Lower leg skin (tissue), 4 donors: ENCODE results near the gene RFX2. TPM values are rescaled to one million over a fixed set of nuclear protein-coding genes. Genes with fewer than 3 reads are reported as not detected.
"Not testable (repeated sequence)": the region's sequence is repeated elsewhere in the genome, so short reads cannot be mapped to it uniquely, and the experiment has no call there.

Source experiments
- DNase-seq, 2 donors: peaks; one replicate each; pipeline ENCODE4 v3.0.0-alpha.2; 2019; ENCODE audit warnings: low spot score in 2 of 2
- H3K4me3 ChIP-seq: fragments of 200-600 bp; sonication (generic); 2 replicates; pipeline ENCODE4 v1.5.1; 2017; ENCODE audit warnings: mild to moderate bottlenecking, low read depth; ENCODE audit not compliant: poor library complexity, severe bottlenecking
- POLR2A ChIP-seq, 2 donors: fragments of 450-650 bp; IDR thresholded peaks; one replicate each; pipeline ENCODE4 v1.6.1; 2016 to 2017; ENCODE audit warnings: antibody characterized with exemption in 2 of 2, mild to moderate bottlenecking in 1 of 2, moderate library complexity in 1 of 2
- WGBS, 2 donors: methylation state at CpG; one replicate each; pipeline ENCODE4 v1.1.5; 2018; 5-methylcytosine and 5-hydroxymethylcytosine counted together
- intact Hi-C: fragments of 100-400 bp; cut with DNase I; formaldehyde crosslinking; loops from one replicate; pipeline ENCODE4 v1.15.0; 2023; ENCODE audit warnings: low total_unique reads
- total RNA-seq, 4 donors: library from RNA; depleted of rRNA; stranded (reverse); fragments of >200 nt; gene quantifications; one replicate each; pipeline ENCODE4 v1.1.0, GENCODE V29; 2016
- TF ChIP-seq, protein P1 (sequence below), 3 donors: fragments of 450-650 bp; IDR thresholded peaks; one replicate each; pipeline ENCODE4 v1.5.1; 2016; ENCODE audit warnings: antibody characterized with exemption in 3 of 3, mild to moderate bottlenecking in 3 of 3, moderate library complexity in 2 of 3

RFX2 gene
- total RNA-seq, 4 donors from 2014 or later: 19.6 to 28.7 (median 25.8) TPM

DNA sequence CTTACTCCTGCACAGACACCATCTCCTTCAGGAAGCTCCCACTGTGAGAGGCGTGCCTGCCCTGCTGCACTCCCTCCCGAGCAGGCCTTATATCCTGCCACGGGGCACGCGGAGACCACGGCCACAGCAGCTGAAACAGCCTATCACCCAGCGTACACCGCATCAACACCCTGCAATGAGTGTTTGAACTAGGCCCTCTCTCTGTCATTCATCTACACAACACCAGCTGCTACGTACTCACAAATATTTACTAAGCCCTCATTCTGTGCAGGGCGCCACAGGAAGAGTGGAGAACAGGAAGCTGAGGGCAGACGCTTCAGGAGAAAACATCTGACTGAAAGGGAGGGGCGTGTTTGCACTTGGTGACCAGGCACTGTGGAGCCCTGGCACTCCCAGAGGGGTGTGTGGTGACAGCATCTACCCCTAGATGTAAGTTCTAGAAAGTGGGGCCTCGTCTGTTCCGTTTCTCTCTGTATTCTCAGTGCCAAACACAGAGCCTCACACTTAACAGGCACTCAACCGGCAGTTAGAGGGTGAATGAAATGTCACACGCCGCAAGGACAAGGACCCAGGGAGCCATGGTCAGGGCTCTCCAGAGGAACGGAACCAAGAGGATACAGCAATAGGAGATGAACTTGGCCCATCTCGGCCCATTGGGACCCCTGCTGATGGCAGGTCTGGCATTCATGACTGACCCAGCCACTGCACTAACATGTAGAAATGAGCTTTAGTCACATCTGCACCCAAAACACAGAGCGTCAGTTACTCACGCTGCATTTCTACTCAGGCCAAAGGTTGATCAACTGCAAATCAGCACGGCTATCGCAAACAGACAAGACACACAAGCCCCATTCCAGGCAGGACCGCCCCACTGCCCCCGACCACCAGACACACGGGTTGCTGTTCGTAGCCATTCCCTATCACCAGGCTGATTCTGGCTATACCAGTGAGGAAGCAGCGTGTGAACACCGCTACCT, 148.0 kb downstream of the RFX2 start:
- intact Hi-C loops: no loop called here
- DNase-seq: peak in 1 of 2 donors; percentile 60
- WGBS, 2 donors: 53 to 73% methylated on average over 29 of the region's 29 CpGs
- no peak overlapping the region for H3K4me3 ChIP-seq
- TF ChIP-seq, protein P1, sequence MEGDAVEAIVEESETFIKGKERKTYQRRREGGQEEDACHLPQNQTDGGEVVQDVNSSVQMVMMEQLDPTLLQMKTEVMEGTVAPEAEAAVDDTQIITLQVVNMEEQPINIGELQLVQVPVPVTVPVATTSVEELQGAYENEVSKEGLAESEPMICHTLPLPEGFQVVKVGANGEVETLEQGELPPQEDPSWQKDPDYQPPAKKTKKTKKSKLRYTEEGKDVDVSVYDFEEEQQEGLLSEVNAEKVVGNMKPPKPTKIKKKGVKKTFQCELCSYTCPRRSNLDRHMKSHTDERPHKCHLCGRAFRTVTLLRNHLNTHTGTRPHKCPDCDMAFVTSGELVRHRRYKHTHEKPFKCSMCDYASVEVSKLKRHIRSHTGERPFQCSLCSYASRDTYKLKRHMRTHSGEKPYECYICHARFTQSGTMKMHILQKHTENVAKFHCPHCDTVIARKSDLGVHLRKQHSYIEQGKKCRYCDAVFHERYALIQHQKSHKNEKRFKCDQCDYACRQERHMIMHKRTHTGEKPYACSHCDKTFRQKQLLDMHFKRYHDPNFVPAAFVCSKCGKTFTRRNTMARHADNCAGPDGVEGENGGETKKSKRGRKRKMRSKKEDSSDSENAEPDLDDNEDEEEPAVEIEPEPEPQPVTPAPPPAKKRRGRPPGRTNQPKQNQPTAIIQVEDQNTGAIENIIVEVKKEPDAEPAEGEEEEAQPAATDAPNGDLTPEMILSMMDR (IDR thresholded peaks at IDR 0.05): no peak
- TF ChIP-seq POLR2A (IDR thresholded peaks at IDR 0.05): no peak

- H3K4me3 ChIP-seq, DNase-seq, intact Hi-C loops: not testable (repeated sequence)
- 68 to 81% methylated on average over 6 of the region's 6 CpGs for WGBS, 2 donors
Measured at GRCh38 chr19:5961641-5961968, 148.7 kb downstream of the RFX2 start.

DNA sequence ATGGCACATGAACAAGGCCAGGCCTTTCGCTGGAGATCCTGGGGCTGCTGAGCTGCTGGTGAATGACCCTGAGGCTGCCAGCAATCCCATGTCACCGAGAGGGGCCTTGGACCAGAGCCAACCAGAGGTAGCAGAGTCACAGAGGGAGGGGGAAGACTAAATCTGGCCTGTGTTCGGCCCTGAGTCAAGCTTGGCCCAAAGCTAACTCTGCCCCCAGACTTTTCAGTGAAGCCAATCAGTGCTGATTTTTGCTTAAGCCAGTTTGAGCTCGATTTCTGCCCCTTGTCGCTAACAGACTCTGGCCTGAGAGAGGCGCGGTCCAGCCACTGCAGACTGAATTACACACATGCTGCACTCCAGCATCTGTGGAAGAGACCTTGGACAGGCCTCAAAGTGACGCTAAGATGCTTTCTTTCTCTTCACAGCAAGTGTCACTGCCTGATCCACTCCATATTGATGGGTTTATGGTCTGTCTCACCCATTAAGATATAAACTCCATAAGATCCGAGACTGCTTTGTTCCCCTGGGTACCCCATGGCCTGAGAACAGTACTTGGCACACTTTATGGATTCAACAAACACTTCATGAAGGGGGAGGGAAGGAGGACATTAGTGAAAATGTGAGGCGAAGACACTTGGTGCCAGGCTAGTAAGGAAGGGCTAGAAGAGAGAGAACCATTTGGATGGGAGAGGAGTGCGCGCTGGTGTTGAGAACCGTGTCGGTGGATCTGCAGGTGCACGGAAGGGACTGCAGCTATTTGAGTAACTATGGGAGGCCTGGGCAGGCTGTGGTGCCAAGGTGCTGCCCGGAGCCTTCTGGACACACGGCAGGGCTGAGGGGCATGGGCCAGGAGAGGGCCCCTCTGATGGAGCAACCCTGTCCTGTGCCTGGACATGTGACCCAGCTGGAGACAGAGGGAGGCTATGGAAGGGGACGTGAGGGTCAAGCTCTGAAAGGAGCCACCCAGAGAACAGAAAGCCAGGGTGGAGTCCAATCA, 150.0 kb downstream of the RFX2 start:
- intact Hi-C loops: no loop called here
- TF ChIP-seq POLR2A (IDR thresholded peaks at IDR 0.05): no peak
- TF ChIP-seq, protein P1 (IDR thresholded peaks at IDR 0.05): no peak
- H3K4me3 ChIP-seq: no peak overlapping the region
- WGBS, 2 donors: 68 to 82% methylated on average over 18 of the region's 18 CpGs
- no peak for DNase-seq

GRCh38 chr19:5959260-5960004, 150.9 kb downstream of the RFX2 start:
- intact Hi-C loops: no loop called here
- TF ChIP-seq, protein P1 (IDR thresholded peaks at IDR 0.05): no peak
- TF ChIP-seq POLR2A (IDR thresholded peaks at IDR 0.05): no peak
- WGBS, 2 donors: 86 to 90% methylated on average over 14 of the region's 14 CpGs

DNA sequence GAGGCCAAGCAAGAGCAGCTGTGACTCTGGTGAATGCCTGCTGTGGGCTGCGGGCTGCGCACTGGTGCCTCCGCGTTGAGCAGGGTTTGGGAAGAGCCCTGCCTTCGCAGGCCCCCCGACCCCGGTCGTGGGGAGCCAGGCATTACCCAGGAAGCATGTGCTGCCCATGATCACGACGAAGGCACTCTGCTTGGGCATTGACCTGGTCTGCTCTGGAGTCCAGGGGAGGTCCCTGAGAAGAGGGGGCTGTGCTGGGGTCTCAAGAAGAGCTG, 151.5 kb downstream of the RFX2 start:
- WGBS, 2 donors: 82 to 94% methylated on average over 10 of the region's 10 CpGs
- no peak overlapping the region for H3K4me3 ChIP-seq
- intact Hi-C loops: no loop called here
- no peak for TF ChIP-seq POLR2A (IDR thresholded peaks at IDR 0.05)
- TF ChIP-seq, protein P1 (IDR thresholded peaks at IDR 0.05): no peak
- no peak for DNase-seq

More at GRCh38 chr19:5959260-5960004, 150.9 kb downstream of the RFX2 start:
- H3K4me3 ChIP-seq: no peak overlapping the region
- no peak for DNase-seq
